Ammon's horn (tissue), 1 donor: ENCODE results near the gene RALY.

Source experiments
- DNase-seq: peaks from one replicate; pipeline ENCODE4 v3.0.0-alpha.2; 2016; ENCODE audit warnings: low spot score

The RALY gene

DNA sequence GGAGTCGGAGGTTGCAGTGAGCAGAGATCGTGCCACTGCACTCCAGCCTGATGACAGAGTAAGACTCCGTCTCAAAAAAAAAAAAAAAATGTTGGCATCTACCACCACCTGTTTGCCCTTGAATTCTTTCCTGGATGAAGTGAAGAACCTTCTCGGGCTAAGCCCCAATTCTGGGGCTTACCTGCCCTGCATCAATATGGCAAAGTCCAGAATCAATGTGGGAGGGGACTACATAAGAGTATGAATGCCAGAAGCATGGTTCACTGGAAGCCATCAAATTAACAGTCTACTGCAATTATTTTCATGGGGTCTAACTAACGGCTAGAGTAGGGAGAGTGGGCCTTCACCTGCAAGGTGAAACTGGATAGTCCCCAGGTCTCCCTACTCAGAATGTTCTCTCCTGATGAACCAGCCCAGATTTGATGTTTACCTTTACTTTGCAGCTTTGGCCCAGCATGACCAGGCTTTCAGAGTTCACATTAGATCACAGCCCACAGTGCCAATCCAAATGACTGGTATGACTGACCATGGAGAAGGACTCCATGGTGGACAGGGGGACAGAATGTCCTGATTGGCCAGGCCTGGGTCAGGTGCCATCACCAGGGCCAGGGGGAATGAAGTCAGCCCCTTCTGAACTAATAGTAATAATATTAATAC lies 7.0 kb upstream of the RALY start:
- DNase-seq: no peak

DNA sequence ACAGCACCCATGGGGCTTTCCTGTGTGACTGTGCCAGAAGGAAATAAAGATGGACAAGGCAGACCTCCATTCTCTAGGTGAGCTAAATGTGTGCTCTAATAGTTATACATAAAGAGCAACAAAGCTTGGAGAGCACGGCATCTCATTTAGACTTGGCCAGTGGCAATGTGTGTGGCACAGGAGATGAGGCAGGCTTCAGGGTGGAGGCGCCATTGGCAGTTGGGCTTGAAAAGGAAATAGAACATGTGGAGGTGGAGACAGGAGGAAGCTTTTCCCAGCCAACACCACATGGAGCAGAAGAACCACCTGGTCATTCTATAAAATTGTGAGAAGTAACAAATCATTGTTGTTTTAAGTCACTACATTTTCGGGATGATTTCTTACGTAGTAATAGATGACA lies 3.6 kb upstream of the RALY start:
- peak; percentile 19 for DNase-seq

DNA sequence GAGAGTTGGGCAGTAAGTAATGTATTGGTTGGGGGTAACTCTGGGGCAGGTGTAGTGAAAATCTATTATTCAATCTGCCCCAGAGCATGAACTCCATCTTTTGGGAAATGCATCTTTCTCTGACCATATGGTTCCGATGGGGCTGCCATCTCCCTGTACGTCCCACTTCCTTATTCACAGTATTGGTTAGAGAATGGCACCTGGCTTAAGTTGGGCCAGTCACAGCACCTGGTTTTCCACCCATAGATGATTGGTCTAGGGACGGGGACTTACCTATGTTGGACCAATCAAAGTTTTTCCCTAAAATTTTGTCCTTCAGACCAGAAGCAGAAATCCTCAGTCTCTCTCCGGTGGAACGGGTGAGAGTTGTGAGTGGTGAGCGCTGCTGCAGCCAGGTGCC lies 2.2 kb upstream of the RALY start:
- no peak for DNase-seq

- DNase-seq: no peak
These were observed 1.4 kb upstream of the RALY start for GRCh38 chr20:33992145-33992922.

GRCh38 chr20:33992923-33993575 lies 662 bp upstream of the RALY start:
- DNase-seq: peak; percentile 99

DNA sequence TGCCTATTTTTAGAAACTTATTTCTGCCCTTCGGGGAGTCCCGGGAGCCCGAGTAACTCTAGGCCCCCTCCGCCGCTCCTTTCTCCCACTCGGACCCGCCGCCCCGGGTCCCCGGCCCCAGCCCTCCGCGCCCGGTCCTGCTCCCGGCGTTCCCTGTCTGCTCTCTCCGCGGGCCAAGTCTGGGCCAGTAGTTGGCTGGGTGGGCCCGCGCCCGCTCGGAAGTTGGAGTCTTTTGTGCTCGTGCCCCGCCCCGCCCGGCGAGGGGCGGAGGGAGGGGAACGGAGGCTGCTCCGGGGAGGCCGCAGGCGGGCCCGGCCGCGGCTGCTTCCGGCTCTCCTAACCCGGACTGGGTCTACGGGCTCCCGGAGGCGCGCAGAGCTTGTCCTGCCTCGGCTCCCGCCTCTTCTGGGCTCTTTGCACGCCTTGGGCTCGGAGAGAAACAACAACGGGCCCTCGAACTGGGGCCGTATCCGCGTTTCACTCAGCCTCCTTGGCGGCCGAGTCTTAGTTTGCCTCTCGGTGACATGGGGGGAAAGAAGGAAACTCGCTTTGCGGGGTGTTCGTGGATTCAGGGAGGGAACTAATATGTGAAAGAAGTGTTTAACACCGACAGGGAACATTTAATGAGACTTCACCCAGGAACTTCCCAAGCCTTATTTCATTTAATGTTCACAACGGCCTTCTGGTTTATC lies 657 bp downstream of the RALY start:
- DNase-seq: peak; percentile 70

- DNase-seq: peak; percentile 16
These were observed 1.5 kb downstream of the RALY start for GRCh38 chr20:33995053-33995831.

- no peak for DNase-seq
These were observed 5.4 kb downstream of the RALY start for GRCh38 chr20:33999025-33999649.

- no peak for DNase-seq
These were observed 7.7 kb downstream of the RALY start for GRCh38 chr20:34001378-34001777.

- DNase-seq: no peak
These were observed 10.5 kb downstream of the RALY start for GRCh38 chr20:34004227-34004626.

DNA sequence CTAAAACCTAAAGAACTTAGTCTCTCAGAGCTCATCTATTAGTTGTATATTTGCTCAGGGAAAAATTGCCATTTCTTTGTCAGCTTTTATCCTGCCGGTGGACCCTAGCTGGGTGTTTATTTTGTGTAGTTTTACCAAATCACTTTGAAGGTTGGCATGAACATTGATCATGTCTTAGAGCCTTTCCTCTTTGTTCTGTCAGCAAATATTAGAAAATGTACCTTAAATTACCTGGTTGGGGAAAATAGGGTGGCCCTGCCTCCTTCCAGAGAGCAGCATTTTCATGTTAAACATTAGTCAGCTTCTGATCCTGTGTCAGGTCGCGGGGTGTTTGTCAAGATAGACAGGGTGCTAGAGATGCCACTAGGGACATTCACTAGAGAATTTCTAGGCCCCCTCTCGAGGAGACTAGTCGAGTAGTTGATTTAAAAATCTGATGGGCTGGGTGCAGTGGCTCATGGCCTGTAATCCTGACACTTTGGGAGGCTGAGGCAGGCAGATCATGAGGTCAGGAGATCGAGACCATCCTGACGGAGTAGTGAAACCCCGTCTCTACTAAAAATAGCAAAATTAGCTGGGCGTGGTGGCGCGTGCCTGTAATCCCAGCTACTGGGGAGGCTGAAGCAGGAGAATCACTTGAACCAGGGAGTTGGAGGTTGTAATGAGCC lies 11.2 kb downstream of the RALY start:
- no peak for DNase-seq

- DNase-seq: no peak
These were observed 12.9 kb downstream of the RALY start for GRCh38 chr20:34006619-34007018.

- no peak for DNase-seq
These were observed 14.8 kb downstream of the RALY start for GRCh38 chr20:34008477-34008876.

- DNase-seq: no peak
These were observed 16.8 kb downstream of the RALY start for GRCh38 chr20:34010405-34010931.

DNA sequence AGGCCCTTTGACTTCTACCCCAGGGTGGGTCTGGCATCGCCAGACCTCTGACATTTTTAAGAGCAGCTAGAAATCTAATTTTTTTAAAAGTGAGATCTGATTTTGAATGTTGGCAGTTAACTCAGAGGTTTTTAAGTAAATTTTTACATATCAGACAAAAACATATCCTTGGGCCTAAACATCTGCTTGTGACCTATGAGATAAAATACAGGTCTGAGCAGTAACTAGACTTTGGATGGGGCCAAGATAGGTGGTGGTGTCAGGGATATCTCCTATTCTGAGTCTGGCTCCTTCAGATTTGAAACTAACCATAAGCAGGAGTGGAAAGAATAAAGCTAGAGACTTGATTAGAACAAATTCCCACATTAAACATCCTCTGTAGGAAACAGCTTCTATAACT lies 17.6 kb downstream of the RALY start:
- no peak for DNase-seq

GRCh38 chr20:34012330-34012729 lies 18.6 kb downstream of the RALY start:
- no peak for DNase-seq

DNA sequence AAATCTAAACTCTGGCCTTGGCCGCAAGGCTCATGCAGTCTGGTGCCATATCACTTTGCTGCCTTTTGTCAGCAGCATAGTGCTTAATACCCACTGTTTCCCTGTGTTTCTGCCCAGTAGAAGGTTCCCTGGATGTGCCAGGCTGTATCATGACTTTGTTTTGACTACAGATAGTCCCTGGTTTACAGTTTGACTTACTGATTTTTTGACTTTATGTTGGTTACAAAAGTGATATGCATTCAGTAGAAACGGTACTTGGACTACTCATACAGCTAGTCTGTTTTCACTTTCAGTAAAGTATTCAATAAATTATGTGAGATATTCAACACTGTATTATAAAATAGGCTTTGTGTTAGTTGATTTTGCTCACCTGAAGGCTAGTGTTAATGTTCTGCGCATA lies 19.0 kb downstream of the RALY start:
- no peak for DNase-seq

DNA sequence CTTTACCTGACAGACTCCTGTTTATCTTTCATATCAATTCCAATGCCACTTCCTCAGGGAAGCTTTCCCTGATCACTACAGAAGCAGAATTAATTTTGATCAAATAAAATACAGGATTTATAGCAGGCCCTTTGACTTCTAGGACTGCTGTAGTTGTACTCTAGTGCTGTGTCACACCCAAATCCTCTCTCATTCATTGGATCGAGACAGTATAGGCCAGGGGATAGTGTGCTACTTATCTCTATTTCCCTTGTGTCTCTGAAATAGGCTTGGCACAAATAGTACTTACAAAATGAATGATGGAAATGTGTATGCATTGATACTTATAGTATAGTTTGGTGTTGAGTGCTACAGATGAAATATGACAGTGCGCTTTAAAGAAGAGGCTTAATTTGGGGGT lies 19.8 kb downstream of the RALY start:
- DNase-seq: no peak

GRCh38 chr20:34014878-34015277 lies 21.2 kb downstream of the RALY start:
- no peak for DNase-seq
